T-helper 17 cell (primary cell): ENCODE measurements around the gene CIB1. TPM values are rescaled to one million over a fixed set of nuclear protein-coding genes. Genes with fewer than 3 reads are reported as not detected.
"Not testable (repeated sequence)": the region's sequence is repeated elsewhere in the genome, so short reads cannot be mapped to it uniquely, and the experiment has no call there.

ENCODE experiments used
- ATAC-seq: fragments of 150-1000 bp; cut with Tn5 transposase; 2 replicates; pipeline ENCODE4 v1.10.0; 2021; ENCODE audit warnings: mild to moderate bottlenecking, moderate library complexity
- DNase-seq, 3 donors: peaks; one replicate each; pipeline versions ENCODE4 v3.0.0 to v3.0.0-alpha.2; 2020 to 2021
- H3K9me3 ChIP-seq: one replicate; pipeline ENCODE4 v1.7.0; 2013; ENCODE audit warnings: low read length, mild to moderate bottlenecking; ENCODE audit not compliant: control insufficient read depth, poor library complexity, severe bottlenecking
- H3K27ac Mint-ChIP-seq: one replicate; pipeline ENCODE4 v1.8.0; 2022; ENCODE audit warnings: mild to moderate bottlenecking, moderate library complexity, mixed read lengths
- H3K27me3 Mint-ChIP-seq: one replicate; pipeline ENCODE4 v1.8.0; 2022; ENCODE audit warnings: mixed read lengths
- H3K36me3 Mint-ChIP-seq: one replicate; pipeline ENCODE4 v1.8.0; 2022; ENCODE audit warnings: low read depth, mixed read lengths
- H3K4me1 Mint-ChIP-seq: one replicate; pipeline ENCODE4 v1.8.0; 2022; ENCODE audit warnings: mild to moderate bottlenecking, mixed read lengths
- H3K4me3 Mint-ChIP-seq: one replicate; pipeline ENCODE4 v1.8.0; 2022; ENCODE audit warnings: mild to moderate bottlenecking, moderate library complexity, mixed read lengths
- total RNA-seq, 4 donors: library from RNA in 2 of 4; stranded (reverse) in 2 of 4; gene quantifications; one replicate each; pipeline ENCODE4 v1.2.3 and lab custom pipeline; 2022 to 2026

CIB1 gene
- total RNA-seq (100 to 1,000 TPM; 166 to 183 TPM), total RNA-seq (lab: John Stamatoyannopoulos, UW) (184 to 193 reads per million in 2 donors)

DNA sequence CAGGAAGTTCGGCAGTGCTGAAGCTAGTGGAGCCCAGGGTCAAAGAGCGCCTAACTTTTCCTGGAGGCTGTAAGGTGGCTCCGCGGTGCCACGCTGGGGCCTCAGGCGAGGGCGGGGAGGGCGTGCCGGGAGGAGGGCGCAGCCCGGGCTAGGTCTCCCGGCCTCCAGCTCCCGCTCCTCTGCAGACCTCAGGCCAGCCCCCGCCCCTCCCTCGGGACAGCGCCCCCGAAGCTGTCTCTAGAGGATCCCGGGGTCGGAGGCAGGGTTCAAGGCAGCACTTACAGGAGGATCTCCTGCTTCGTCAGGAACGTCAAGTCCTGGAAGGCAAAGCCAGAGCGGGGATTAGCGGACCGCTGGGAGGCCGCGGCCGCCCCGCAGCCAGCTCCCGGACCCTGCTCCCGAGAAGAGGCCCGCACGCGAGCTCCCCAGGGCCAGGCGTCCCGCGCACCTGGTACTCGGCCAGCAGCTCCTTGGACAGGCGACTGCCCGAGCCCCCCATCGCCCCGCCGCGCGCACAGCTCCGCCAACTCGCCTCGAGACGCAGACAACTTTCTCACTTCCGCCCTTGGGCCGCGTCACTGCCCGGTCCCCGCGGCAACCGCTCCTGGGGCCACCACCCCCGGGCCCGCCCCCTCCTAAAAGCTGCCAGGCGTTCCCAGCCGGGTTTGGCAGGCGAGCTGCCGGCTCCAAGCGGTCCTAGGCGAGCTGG lies at the start of gene CIB1:
Gene CIB1, minus strand, starts transcription at position 555 of the 709 bp plus-strand sequence. Its CDS starts 56 bp downstream, at position 499.
- H3K27me3 Mint-ChIP-seq: no peaks in the 10 kb centered on the region
- peak; percentile 95 to 97 (median 96) for DNase-seq
- H3K36me3 Mint-ChIP-seq: peaks cover 4% of the 10 kb centered on the region
- H3K9me3 ChIP-seq: no peaks in the 10 kb centered on the region
- peak within 1 kb of the TSS; percentile 97 for H3K4me3 Mint-ChIP-seq
- peak; percentile 81 for ATAC-seq
- H3K27ac Mint-ChIP-seq: peak within 1 kb of the TSS; percentile 100
- H3K4me1 Mint-ChIP-seq: peaks cover 40% of the 10 kb centered on the region

DNA sequence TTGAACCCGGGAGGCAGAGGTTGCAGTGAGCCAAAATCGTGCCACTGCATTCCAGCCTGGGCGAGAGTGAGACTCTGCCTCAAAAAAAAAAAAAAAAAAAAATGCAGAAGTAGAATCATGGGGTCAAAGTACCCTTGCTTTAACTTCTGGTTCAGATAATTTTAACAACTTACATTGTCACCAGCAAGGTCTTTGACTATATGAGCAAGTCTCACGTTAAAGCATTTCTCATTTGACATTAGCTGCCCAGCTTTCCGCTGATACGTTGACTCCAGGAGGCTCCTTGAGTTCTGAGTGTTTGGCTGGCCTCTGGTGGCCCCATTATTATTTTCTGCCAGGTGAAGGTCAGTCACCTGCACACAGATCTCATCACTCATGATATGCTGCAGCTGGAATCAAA lies 47.9 kb upstream of the CIB1 start:
- H3K4me1 Mint-ChIP-seq, ATAC-seq, H3K4me3 Mint-ChIP-seq, H3K36me3 Mint-ChIP-seq, H3K27ac Mint-ChIP-seq, H3K9me3 ChIP-seq, DNase-seq, H3K27me3 Mint-ChIP-seq: not testable (repeated sequence)

DNA sequence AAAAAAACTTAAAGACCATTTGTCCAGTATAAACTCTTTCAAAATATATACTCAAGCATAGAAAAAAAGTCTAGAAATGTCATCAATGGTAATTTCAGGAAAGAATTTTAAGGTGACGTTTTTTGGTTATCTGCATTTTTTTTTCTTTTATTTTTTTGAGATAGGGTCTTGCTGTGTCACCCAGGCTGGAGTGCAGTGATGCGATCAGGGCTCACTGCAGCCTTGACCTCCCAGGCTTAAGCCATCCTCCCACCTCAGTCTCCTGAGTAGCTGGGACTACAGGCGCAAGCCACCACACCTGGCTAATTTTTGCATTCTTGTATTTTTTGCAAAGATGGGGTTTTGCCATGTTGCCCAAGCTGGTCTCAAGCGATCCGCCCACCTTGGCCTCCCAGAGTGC lies 47.0 kb upstream of the CIB1 start:
- not testable (repeated sequence) for H3K27ac Mint-ChIP-seq, H3K4me3 Mint-ChIP-seq, H3K9me3 ChIP-seq, ATAC-seq, H3K27me3 Mint-ChIP-seq, H3K36me3 Mint-ChIP-seq, H3K4me1 Mint-ChIP-seq, DNase-seq

DNA sequence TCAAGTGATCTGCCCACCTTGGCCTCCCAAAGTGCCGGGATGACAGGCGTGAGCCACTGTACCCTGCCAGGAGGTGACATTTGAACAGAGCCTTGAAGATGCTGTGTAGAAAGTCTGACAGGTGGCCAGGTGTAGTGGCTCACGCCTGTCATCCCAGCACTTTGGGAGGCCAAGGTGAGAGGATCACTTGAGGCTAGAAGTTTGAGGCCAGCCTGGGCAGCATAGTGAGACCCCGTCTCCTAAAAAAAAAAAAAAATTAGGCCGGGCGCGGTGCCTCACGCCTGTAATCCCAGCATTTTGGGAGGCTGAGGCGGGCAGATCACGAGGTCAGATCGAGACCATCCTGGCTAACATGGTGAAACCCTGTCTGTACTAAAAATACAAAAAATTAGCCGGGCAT lies 44.7 kb upstream of the CIB1 start:
- H3K4me1 Mint-ChIP-seq, DNase-seq, H3K4me3 Mint-ChIP-seq, H3K27ac Mint-ChIP-seq, ATAC-seq, H3K9me3 ChIP-seq, H3K36me3 Mint-ChIP-seq, H3K27me3 Mint-ChIP-seq: not testable (repeated sequence)

DNA sequence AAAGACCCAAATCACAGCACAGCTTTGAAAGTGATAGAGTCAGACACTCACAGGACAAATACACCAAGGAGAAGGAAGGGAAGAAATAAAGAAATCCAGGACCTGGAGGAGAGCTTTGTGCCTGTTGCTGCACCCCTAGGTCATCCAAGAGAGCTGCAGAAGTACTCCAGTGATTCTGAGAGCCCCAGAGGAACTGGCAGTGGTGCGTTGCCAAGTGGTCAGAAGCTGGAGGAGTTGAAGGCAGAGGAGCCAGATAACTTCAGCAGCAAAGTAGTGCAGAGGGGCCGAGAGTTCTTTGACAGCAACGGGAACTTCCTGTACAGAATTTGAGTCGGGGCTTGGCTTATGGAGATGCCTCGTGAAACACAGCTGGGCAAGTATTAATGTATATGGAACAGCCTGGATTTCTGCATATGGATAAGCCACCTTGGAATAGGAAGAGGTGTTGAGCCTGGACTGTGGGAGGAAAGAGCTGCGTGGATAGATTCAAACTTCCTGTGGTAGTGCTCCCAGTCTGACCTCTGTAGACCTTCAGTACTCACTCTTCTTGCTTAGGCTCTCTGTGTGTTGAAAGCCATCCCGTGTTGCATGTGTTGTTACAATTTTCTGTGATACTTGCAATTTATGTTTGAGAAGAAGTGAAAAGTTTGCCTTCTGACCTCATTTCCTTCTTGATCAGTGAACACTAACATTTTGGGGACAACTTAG lies 37.9 kb upstream of the CIB1 start:
- DNase-seq (no peak), ATAC-seq (no peak)
- no peaks in the 10 kb centered on the region for H3K9me3 ChIP-seq
- H3K27me3 Mint-ChIP-seq: no peaks in the 10 kb centered on the region
- no peak overlapping the region for H3K4me3 Mint-ChIP-seq
- peaks cover 18% of the 10 kb centered on the region for H3K36me3 Mint-ChIP-seq
- H3K4me1 Mint-ChIP-seq: peaks cover 48% of the 10 kb centered on the region
- H3K27ac Mint-ChIP-seq: peak overlapping the region; percentile 67

DNA sequence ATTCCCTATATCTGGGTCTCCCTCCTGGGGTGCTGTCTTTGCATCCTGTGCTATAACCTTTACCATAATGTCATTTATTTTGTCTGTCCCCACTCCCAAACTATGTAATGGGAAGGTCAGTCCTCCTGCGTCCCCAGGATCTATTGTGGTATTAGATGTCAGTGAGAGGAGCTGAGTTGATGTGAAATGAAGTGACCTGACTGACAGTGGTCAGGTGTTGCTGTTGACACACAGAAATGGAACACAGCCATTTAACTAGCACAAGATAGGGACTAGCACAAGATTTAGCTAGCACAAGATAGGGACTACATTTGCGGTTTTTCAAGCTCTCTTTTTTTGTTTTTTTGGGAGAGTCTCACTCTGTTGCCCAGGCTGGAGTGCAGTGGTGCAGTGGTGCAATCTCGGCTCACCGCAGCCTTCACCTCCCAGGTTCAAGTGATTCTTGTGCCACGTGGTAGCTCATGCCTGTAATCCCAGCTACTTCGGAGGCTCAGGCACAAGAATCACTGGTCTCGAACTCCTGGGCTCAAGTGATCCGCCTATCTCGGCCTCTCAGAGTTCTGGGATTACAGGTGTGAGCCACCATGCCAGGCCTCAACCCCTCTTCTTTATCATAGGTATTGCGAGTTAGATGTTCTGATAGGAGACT lies 36.9 kb upstream of the CIB1 start:
- Mint-ChIP-seq H3K36me3 (peaks cover 18% of the 10 kb centered on the region), H3K4me1 (peaks cover 53% of the 10 kb centered on the region), H3K27me3 (no peaks in the 10 kb centered on the region), H3K27ac (peak overlapping the region; percentile 67), H3K4me3 (no peak overlapping the region)
- ATAC-seq (no peak), DNase-seq (no peak)
- H3K9me3 ChIP-seq: no peaks in the 10 kb centered on the region

DNA sequence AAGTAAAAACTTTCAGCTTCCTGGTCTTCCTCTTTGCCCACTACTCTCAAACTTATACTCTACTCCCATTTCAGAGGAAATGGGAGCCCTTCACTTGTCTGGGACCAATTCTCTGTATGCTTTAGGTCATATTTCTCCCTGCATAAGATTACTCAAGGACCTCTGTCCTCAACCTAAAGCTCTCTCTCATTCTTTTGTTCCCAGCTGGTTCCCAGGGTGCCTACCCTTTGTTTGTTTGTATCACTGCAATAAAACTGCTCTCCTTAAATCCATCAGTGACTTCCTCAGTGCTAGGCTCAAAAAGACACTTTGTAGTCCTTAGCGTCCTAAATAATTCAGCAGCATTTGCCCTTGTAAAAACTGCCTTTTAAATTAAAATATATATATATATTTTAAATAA lies 34.7 kb upstream of the CIB1 start:
- H3K27ac Mint-ChIP-seq: peak overlapping the region; percentile 98
- H3K36me3 Mint-ChIP-seq: peaks cover 17% of the 10 kb centered on the region
- H3K4me3 Mint-ChIP-seq: peak overlapping the region; percentile 96

DNA sequence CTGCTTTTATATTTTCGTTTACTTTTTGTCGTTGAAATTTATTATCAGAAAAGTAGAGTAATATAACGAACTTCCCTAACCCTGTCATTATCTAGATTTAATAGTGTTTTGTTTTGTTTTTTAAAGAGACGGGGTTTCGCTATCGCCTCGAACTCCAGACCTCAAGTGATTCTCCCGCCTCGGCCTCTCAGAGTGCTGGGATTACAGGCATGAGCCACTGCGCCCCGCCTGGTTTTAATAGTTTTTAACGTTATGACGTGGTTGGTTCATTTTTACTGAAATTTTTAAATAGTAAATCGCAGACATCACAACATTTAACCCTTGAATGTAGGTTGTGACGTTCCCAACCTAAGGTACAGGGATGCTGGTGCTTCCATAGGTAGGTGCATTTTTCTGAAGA lies 32.7 kb upstream of the CIB1 start:
- Mint-ChIP-seq H3K4me1 (peaks cover 53% of the 10 kb centered on the region), H3K27me3 (no peaks in the 10 kb centered on the region), H3K27ac (peak overlapping the region; percentile 98), H3K4me3 (peak overlapping the region; percentile 96), H3K36me3 (peaks cover 13% of the 10 kb centered on the region)
- DNase-seq (no peak), ATAC-seq (no peak)
- no peaks in the 10 kb centered on the region for H3K9me3 ChIP-seq

More for the DNA sequence above, 34.7 kb upstream of the CIB1 start:
- peaks cover 59% of the 10 kb centered on the region for H3K4me1 Mint-ChIP-seq
- no peaks in the 10 kb centered on the region for H3K27me3 Mint-ChIP-seq
- DNase-seq (no peak), ATAC-seq (no peak)
- no peaks in the 10 kb centered on the region for H3K9me3 ChIP-seq

DNA sequence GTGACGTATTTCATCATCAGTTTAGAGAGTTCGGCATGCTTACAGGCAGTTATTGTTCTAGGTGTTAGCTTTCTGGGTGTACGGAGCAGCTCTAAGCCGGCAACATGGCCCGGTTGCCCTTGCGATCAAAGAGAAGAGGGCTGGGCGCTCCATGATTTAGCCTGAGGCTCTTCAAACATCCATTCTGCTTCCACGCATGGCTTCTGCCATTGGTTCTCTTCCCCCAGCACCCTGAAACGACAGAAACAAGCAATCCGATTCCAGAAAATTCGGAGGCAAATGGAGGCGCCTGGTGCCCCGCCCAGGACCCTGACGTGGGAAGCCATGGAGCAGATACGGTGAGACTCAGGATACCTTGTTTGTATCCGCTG lies 32.3 kb upstream of the CIB1 start:
- ATAC-seq (peak; percentile 49), DNase-seq (peak in 2 of 3 donors; percentile 34 to 37)
- H3K9me3 ChIP-seq: no peaks in the 10 kb centered on the region
- Mint-ChIP-seq H3K36me3 (peaks cover 11% of the 10 kb centered on the region), H3K27ac (peak overlapping the region; percentile 98), H3K4me1 (peaks cover 49% of the 10 kb centered on the region), H3K4me3 (peak overlapping the region; percentile 96), H3K27me3 (no peaks in the 10 kb centered on the region)

DNA sequence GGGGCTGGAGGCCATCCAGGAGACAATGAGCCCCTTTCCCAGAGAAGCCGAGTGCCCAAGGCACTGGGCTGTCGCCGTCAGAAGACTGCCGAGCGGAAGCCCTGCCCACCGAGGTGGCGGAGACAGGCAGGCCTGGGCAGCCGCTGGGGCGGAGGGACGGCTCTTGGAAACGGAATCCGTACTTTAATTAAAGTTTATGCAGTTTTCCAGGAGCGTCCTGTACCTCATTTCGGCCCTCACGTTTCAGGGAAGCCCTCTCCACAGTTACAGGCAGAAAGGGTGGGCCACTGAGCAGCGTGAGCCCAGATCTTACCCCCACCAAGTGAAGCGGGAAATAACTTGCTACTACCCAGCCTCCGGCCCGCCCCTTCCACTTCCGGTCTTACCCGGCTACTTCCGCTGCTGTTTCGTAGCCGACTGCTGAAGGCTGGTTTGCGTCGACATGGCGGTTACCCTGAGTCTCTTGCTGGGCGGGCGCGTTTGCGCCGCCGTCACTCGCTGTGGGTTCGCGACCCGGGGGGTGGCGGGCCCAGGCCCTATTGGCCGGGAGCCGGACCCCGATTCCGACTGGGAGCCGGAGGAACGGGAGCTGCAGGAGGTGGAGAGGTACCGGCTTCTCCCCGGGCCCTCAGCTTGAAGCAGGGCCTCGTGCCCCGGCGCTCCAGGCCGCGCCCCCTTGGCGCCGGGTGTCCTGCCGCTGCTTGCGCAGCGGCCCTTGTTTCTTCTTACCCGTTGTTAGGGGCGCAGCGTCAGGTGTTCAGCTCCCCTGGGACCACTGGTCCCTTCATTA lies 31.7 kb upstream of the CIB1 start, which contains the start of gene NGRN:
Gene NGRN, plus strand, starts transcription at position 402 of the 790 bp plus-strand sequence. Its CDS starts 41 bp downstream, at position 443.
- Mint-ChIP-seq H3K36me3 (peaks cover 11% of the 10 kb centered on the region), H3K4me3 (peak within 1 kb of the TSS; percentile 96), H3K27ac (peak within 1 kb of the TSS; percentile 98), H3K27me3 (no peaks in the 10 kb centered on the region), H3K4me1 (peaks cover 46% of the 10 kb centered on the region)
- H3K9me3 ChIP-seq: no peaks in the 10 kb centered on the region
- peak; percentile 78 to 83 (median 83) for DNase-seq
- peak; percentile 89 for ATAC-seq

DNA sequence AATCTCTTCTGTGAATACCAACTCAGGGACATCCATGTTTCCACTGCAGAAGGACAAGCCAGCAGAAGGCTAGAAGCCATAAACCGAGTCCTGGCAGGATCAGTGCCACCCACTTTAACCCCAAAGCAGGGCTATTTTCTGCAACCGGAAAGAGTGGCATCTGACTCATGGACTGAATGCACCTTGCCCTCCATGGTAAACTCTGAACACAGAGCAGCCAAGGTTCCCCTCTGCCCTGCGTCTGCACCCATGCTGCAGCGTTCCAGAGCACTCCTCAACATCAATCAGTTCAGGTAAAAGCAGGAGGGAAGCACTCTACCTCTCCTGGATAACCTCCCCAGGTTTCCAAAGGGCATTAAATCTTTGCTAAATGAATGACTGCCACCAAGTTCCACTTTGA lies 30.9 kb upstream of the CIB1 start:
- Mint-ChIP-seq H3K27me3 (no peaks in the 10 kb centered on the region), H3K4me1 (peaks cover 38% of the 10 kb centered on the region), H3K36me3 (peaks cover 8% of the 10 kb centered on the region), H3K4me3 (peak overlapping the region; percentile 96), H3K27ac (peak overlapping the region; percentile 98)
- ATAC-seq (no peak), DNase-seq (peak in 1 of 3 donors; percentile 14)
- H3K9me3 ChIP-seq: no peaks in the 10 kb centered on the region

DNA sequence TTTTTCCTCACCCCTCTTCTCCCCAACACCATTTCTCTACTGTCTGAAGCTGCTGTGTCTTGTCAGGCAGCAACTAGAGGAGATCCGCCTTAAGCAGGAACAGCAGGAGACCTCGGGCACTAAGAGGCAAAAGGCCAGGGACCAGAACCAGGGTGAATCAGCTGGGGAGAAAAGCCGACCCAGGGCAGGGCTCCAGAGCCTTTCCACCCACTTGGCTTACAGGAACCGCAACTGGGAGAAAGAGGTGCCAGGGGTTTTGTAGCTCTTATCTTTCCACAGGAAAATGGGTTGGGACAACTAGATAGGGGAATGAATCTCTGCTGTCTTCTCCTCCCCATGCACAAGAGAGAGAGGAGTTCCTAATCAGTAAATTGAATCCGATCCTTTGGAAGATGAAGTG lies 28.7 kb upstream of the CIB1 start:
- H3K27me3 Mint-ChIP-seq: no peaks in the 10 kb centered on the region
- no peak for DNase-seq
- H3K4me3 Mint-ChIP-seq: peak overlapping the region; percentile 45
- H3K36me3 Mint-ChIP-seq: no peaks in the 10 kb centered on the region
- no peak for ATAC-seq
- peaks cover 25% of the 10 kb centered on the region for H3K4me1 Mint-ChIP-seq
- H3K9me3 ChIP-seq: no peaks in the 10 kb centered on the region
- peak overlapping the region; percentile 45 for H3K27ac Mint-ChIP-seq
